H1 (cell line): ENCODE results near the gene ZNF189. TPM values are rescaled to one million over a fixed set of nuclear protein-coding genes. Genes with fewer than 3 reads are reported as not detected.

Experiments
- CTCF ChIA-PET: fragments of 300-600 bp; sonication (Branson Sonifier 250); formaldehyde crosslinking; loops from one replicate; lab custom pipeline; 2021; ENCODE audit not compliant: partially characterized antibody; lab: Charles Lee
- POLR2A ChIA-PET: fragments of 300-600 bp; sonication (Branson Sonifier 250); formaldehyde crosslinking; loops from one replicate; lab custom pipeline; 2021; ENCODE audit warnings: inconsistent platforms; ENCODE audit not compliant: partially characterized antibody; lab: Charles Lee
- DNase-seq, 2 experiments: peaks; one replicate each; pipeline versions ENCODE4 v3.0.0 to v3.0.0-alpha.2; 2010 to 2022; ENCODE audit warnings: low spot score in 2 of 2, low read depth in 1 of 2, mixed read lengths in 1 of 2
- FAIRE-seq: peaks from 2 replicates; lab custom pipeline; 2011; peaks lifted over from hg19 to GRCh38; lab: Jason Lieb, UNC
- H2AFZ ChIP-seq: 2 replicates; pipeline ENCODE4 v1.8.1; 2012; ENCODE audit warnings: low read length, inconsistent platforms
- H2AK5ac ChIP-seq: 2 replicates; pipeline ENCODE4 v1.6.1; 2013; ENCODE audit warnings: low read depth, low read length
- H2BK120ac ChIP-seq: replicated peaks from 2 replicates; pipeline ENCODE3; 2013; ENCODE audit warnings: low read depth, low read length, inconsistent platforms
- H2BK12ac ChIP-seq: 2 replicates; pipeline ENCODE4 v1.6.1; 2013; ENCODE audit warnings: low read depth, low read length
- H2BK15ac ChIP-seq: 2 replicates; pipeline ENCODE4 v1.6.1; 2013; ENCODE audit warnings: low read length
- H2BK20ac ChIP-seq: 2 replicates; pipeline ENCODE4 v1.6.1; 2013; ENCODE audit warnings: low read length
- H2BK5ac ChIP-seq: 2 replicates; pipeline ENCODE4 v1.6.1; 2013; ENCODE audit warnings: low read depth, low read length
- H3K14ac ChIP-seq: 2 replicates; pipeline ENCODE4 v1.6.1; 2013; ENCODE audit warnings: inconsistent platforms; ENCODE audit not compliant: insufficient read length
- H3K18ac ChIP-seq: 2 replicates; pipeline ENCODE4 v1.6.1; 2013; ENCODE audit warnings: low read length; ENCODE audit errors: extremely low read depth
- H3K23ac ChIP-seq: 2 replicates; pipeline ENCODE4 v1.6.1; 2013; ENCODE audit warnings: inconsistent platforms; ENCODE audit not compliant: insufficient read length
- H3K23me2 ChIP-seq: 2 replicates; pipeline ENCODE4 v1.6.1; 2013; ENCODE audit warnings: low read depth, low read length
- H3K27ac ChIP-seq: 2 replicates; pipeline ENCODE4 v1.6.1; 2011; ENCODE audit warnings: low read depth, low read length, inconsistent platforms
- H3K27me3 ChIP-seq, 4 experiments: replicated peaks in 1 of 4; 1 replicate in 1 of 4; 2 replicates in 3 of 4; pipeline versions ENCODE4 v1.6.1 to v1.8.1; 2011 to 2013; ENCODE audit warnings: low read length in 3 of 4, mild to moderate bottlenecking in 3 of 4, inconsistent platforms in 2 of 4, mixed read lengths in 2 of 4, moderate library complexity in 1 of 4; ENCODE audit not compliant: control insufficient read depth in 3 of 4, insufficient read depth in 3 of 4; ENCODE audit errors: extremely low read depth in 1 of 4
- H3K36me3 ChIP-seq, 4 experiments: 2 replicates each; pipeline versions ENCODE4 v1.6.1 to v1.8.1; 2011 to 2013; ENCODE audit warnings: mild to moderate bottlenecking in 4 of 4, low read length in 3 of 4, moderate library complexity in 2 of 4, control low read depth in 1 of 4, inconsistent platforms in 1 of 4; ENCODE audit not compliant: insufficient read depth in 4 of 4, control insufficient read depth in 2 of 4
- H3K4ac ChIP-seq: replicated peaks from 2 replicates; pipeline ENCODE3; 2013; ENCODE audit warnings: low read length, low read depth, mixed read lengths, inconsistent platforms; ENCODE audit not compliant: insufficient read length
- H3K4me1 ChIP-seq, 4 experiments: replicated peaks in 1 of 4; 1 replicate in 1 of 4; 2 replicates in 3 of 4; pipeline versions ENCODE4 v1.6.1 to v1.8.1; 2011 to 2013; ENCODE audit warnings: low read length in 3 of 4, inconsistent platforms in 2 of 4, mixed read lengths in 1 of 4; ENCODE audit not compliant: insufficient read depth in 4 of 4, control insufficient read depth in 3 of 4
- H3K4me2 ChIP-seq, 2 experiments: 2 replicates each; pipeline versions ENCODE4 v1.6.1 to v1.8.1; 2011 to 2013; ENCODE audit warnings: low read depth in 2 of 2, low read length in 2 of 2, control low read depth in 1 of 2, inconsistent platforms in 1 of 2, mild to moderate bottlenecking in 1 of 2; ENCODE audit not compliant: insufficient read depth in 1 of 2
- H3K4me3 ChIP-seq, 4 experiments: fragments of 200-600, 300-600 bp in 1 of 4; sonication (generic), shearing (Covaris generic), sonication (Bioruptor Twin) in 1 of 4; 2 replicates each; pipeline versions ENCODE4 v1.5.1 to v1.8.1; 2011 to 2016; ENCODE audit warnings: low read length in 4 of 4, low read depth in 3 of 4, control low read depth in 2 of 4, inconsistent platforms in 2 of 4, mild to moderate bottlenecking in 2 of 4, mixed read lengths in 1 of 4, moderate library complexity in 1 of 4; ENCODE audit not compliant: insufficient read depth in 2 of 4; ENCODE audit errors: extremely low read depth in 1 of 4
- H3K56ac ChIP-seq: replicated peaks from 2 replicates; pipeline ENCODE3; 2013; ENCODE audit warnings: low read depth, mild to moderate bottlenecking, mixed read lengths, low read length, inconsistent platforms; ENCODE audit not compliant: insufficient read length
- H3K79me1 ChIP-seq: 2 replicates; pipeline ENCODE4 v1.6.1; 2013; ENCODE audit warnings: low read depth, low read length, control low read depth
- H3K79me2 ChIP-seq, 2 experiments: 2 replicates each; pipeline versions ENCODE4 v1.6.1 to v1.8.1; 2012 to 2013; ENCODE audit warnings: low read length in 2 of 2, mild to moderate bottlenecking in 2 of 2, inconsistent platforms in 1 of 2; ENCODE audit not compliant: insufficient read depth in 2 of 2, control insufficient read depth in 1 of 2
- H3K9ac ChIP-seq, 4 experiments: replicated peaks in 1 of 4; 1 replicate in 1 of 4; 2 replicates in 3 of 4; pipeline versions ENCODE4 v1.6.1 to v1.8.1; 2011 to 2013; ENCODE audit warnings: low read depth in 3 of 4, low read length in 3 of 4, control low read depth in 2 of 4, mild to moderate bottlenecking in 2 of 4, moderate library complexity in 2 of 4, inconsistent platforms in 1 of 4; ENCODE audit errors: extremely low read depth in 1 of 4
- H3K9me3 ChIP-seq, 2 experiments: 2 replicates each; pipeline versions ENCODE4 v1.6.1 to v1.8.1; 2012 to 2013; ENCODE audit warnings: mild to moderate bottlenecking in 2 of 2, moderate library complexity in 2 of 2, control low read depth in 1 of 2, inconsistent platforms in 1 of 2, low read depth in 1 of 2, low read length in 1 of 2, mixed read lengths in 1 of 2; ENCODE audit not compliant: insufficient read depth in 2 of 2
- H4K20me1 ChIP-seq, 2 experiments: replicated peaks in 1 of 2; 2 replicates each; pipeline versions ENCODE3 to v1.8.1; 2011 to 2013; ENCODE audit warnings: inconsistent platforms in 2 of 2, low read length in 2 of 2, mild to moderate bottlenecking in 1 of 2; ENCODE audit not compliant: insufficient read depth in 2 of 2, control insufficient read depth in 1 of 2
- H4K5ac ChIP-seq: 2 replicates; pipeline ENCODE4 v1.6.1; 2013; ENCODE audit warnings: low read length, low read depth, mixed read lengths, inconsistent platforms; ENCODE audit not compliant: insufficient read length
- H4K8ac ChIP-seq: 2 replicates; pipeline ENCODE4 v1.8.0; 2013; ENCODE audit warnings: mild to moderate bottlenecking, moderate library complexity, low read length, inconsistent platforms; ENCODE audit not compliant: insufficient read depth; ENCODE audit errors: extremely low read depth
- H4K91ac ChIP-seq: replicated peaks from 2 replicates; pipeline ENCODE3; 2013; ENCODE audit warnings: low read length, mixed read lengths, inconsistent platforms; ENCODE audit not compliant: insufficient read length
- ASH2L ChIP-seq: fragments of 200-600, 300-600 bp; sonication (generic); IDR thresholded peaks from one replicate; pipeline ENCODE4 v1.7.1; 2017; ENCODE audit warnings: low read length
- BCL11A ChIP-seq, 2 experiments: IDR thresholded peaks; one replicate each; pipeline ENCODE4 v1.6.1; 2011; ENCODE audit warnings: low read depth in 2 of 2, low read length in 2 of 2, mild to moderate bottlenecking in 2 of 2
- BRCA1 ChIP-seq: IDR thresholded peaks from 2 replicates; pipeline ENCODE4 v1.6.1; 2012; ENCODE audit warnings: low read depth, low read length, improper control_type of control experiment
- CHD1 ChIP-seq: IDR thresholded peaks from 2 replicates; pipeline ENCODE4 v1.6.1; 2012; ENCODE audit warnings: low read depth, low read length, improper control_type of control experiment
- CHD2 ChIP-seq: IDR thresholded peaks from 2 replicates; pipeline ENCODE4 v1.6.1; 2012; ENCODE audit warnings: low read length, improper control_type of control experiment
- GABPA ChIP-seq: IDR thresholded peaks from 2 replicates; pipeline ENCODE4 v1.6.1; 2011; ENCODE audit warnings: mild to moderate bottlenecking, low read length, moderate library complexity, borderline replicate concordance; ENCODE audit not compliant: insufficient read depth
- GTF2F1 ChIP-seq: IDR thresholded peaks from 2 replicates; pipeline ENCODE4 v1.6.1; 2012; ENCODE audit warnings: low read depth, low read length, improper control_type of control experiment, borderline replicate concordance
- JUND ChIP-seq: IDR thresholded peaks from 2 replicates; pipeline ENCODE4 v1.6.1; 2011; ENCODE audit warnings: mild to moderate bottlenecking, improper control_type of control experiment, low read length
- NANOG ChIP-seq: IDR thresholded peaks from 2 replicates; pipeline ENCODE4 v1.6.1; 2011; ENCODE audit warnings: low read length, low read depth, mild to moderate bottlenecking, inconsistent platforms; ENCODE audit not compliant: insufficient read depth, poor library complexity, severe bottlenecking
- POLR2AphosphoS5 ChIP-seq: IDR thresholded peaks from 2 replicates; pipeline ENCODE4 v1.6.1; 2011; ENCODE audit warnings: low read depth, low read length
- RAD21 ChIP-seq, 2 experiments: IDR thresholded peaks in 1 of 2; conservative IDR thresholded peaks in 1 of 2; 2 replicates each; pipeline ENCODE4 v1.6.1; 2011; ENCODE audit warnings: low read depth in 2 of 2, low read length in 2 of 2, improper control_type of control experiment in 1 of 2, inconsistent platforms in 1 of 2, mild to moderate bottlenecking in 1 of 2, moderate library complexity in 1 of 2
- SP2 ChIP-seq: IDR thresholded peaks from 2 replicates; pipeline ENCODE4 v1.6.1; 2012; ENCODE audit warnings: mild to moderate bottlenecking, low read length, inconsistent platforms
- TCF12 ChIP-seq: IDR thresholded peaks from 2 replicates; pipeline ENCODE4 v1.6.1; 2011; ENCODE audit warnings: low read depth, mild to moderate bottlenecking, low read length
- WGBS, 2 experiments: shearing (Covaris generic) in 1 of 2; methylation state at CpG; one replicate each; pipeline versions ENCODE4 v1.1.6 to v1.1.7; 2013 to 2015; ENCODE audit warnings: low lambda C conversion rate in 2 of 2, mixed read lengths in 2 of 2, inconsistent platforms in 1 of 2, low coverage in 1 of 2, missing lambda C conversion rate in 1 of 2; ENCODE audit not compliant: insufficient replicate concordance in 2 of 2, insufficient coverage in 1 of 2, insufficient read length in 1 of 2; ENCODE audit errors: extremely low coverage in 1 of 2, missing lambda C conversion rate in 1 of 2; 5-methylcytosine and 5-hydroxymethylcytosine counted together
- polyA plus RNA-seq, 7 experiments: library from polyadenylated mRNA; depleted of rRNA in 3 of 7; stranded (reverse) in 5 of 7; unstranded in 2 of 7; fragments of >200 nt in 5 of 7; fragments of 200-250 nt in 2 of 7; gene quantifications; 1 replicate in 5 of 7; 2 replicates in 1 of 7; 4 replicates in 1 of 7; pipeline versions ENCODE4 v1.2.1 to v1.2.3, GENCODE V29; 2011 to 2013; ENCODE audit warnings: missing spikeins in 2 of 7, mixed read lengths in 2 of 7
- total RNA-seq: library from RNA; stranded (reverse); fragmentation: NEBNext Ultra II Directional; extraction: Animal tissue kit (Norgen Biotek cat#: 25700); gene quantifications from 2 replicates; pipeline ENCODE4 v1.2.1, GENCODE V29; 2021
- TF ChIP-seq, protein P1 (sequence below): IDR thresholded peaks from 2 replicates; pipeline ENCODE4 v1.6.1; 2012; ENCODE audit warnings: inconsistent platforms

The ZNF189 gene
- total and polyA plus RNA-seq, 2 of the 8 experiments (the other 6 are each of a cell fraction or from before 2014, with no cell fraction given), result 1.9 to 12.3 TPM

DNA sequence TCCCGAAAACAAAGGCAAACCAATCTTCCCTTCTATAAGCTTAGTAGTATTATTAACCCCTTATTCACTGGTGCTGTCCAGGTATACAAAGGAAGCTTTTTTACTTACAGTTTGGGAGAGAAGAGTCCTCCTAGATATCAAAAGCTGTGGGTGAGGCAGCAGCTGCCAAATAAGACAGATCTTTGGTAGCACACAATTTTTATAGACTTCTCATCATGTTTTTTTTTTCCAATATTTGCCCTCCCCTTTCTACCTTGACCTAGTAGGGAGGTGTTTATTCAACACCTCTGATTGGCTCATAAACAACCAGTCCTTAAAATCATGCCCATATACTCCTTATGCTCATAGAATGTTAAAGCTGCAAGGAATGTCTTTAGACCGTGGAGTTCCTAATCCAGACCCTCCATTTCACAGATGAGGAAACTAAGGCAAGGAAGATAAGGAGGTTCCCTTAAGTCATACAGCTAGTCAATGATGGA lies 37.0 kb downstream of the ZNF189 start, which contains the start of gene ALDOB:
Gene ALDOB, minus strand, starts transcription at position 174 of the 479 bp plus-strand sequence. CDS start 4,887 bp downstream, outside the sequence.
- no peaks in the 10 kb centered on the region for H3K23me2 ChIP-seq
- H3K4me3 ChIP-seq, result no peak within 1 kb of the TSS
- H3K36me3 ChIP-seq, result no peaks in the 10 kb centered on the region
- H3K4ac ChIP-seq, result no peak within 1 kb of the TSS
- H3K18ac ChIP-seq, result no peak within 1 kb of the TSS
- no peak within 1 kb of the TSS for H2BK5ac ChIP-seq
- H3K23ac ChIP-seq, result no peak within 1 kb of the TSS
- no peak within 1 kb of the TSS for H2AK5ac ChIP-seq
- no peaks in the 10 kb centered on the region for H3K9me3 ChIP-seq
- CTCF ChIA-PET, result interaction anchor here (0.6 to 2.3 kb wide), 3 partner anchors 11 to 98 kb away, joined by 4 to 9 read pairs (median 6); partner anchors contain the start of gene RNF20
- H2BK20ac ChIP-seq, result no peak within 1 kb of the TSS
- H3K4me1 ChIP-seq, result no peaks in the 10 kb centered on the region
- no peak within 1 kb of the TSS for H4K8ac ChIP-seq
- 96% methylated on average over 2 of the region's 2 CpGs; no CpG with 5 or more reads in 1 of the 2 experiments for WGBS, 2 experiments
- DNase-seq (no peak), FAIRE-seq (no peak)
- H2BK12ac ChIP-seq, result no peak within 1 kb of the TSS
- H3K14ac ChIP-seq, result no peak within 1 kb of the TSS
- no peak within 1 kb of the TSS for H4K5ac ChIP-seq
- H3K27me3 ChIP-seq, result no peaks in the 10 kb centered on the region
- H4K20me1 ChIP-seq, result no peaks in the 10 kb centered on the region
- no peaks in the 10 kb centered on the region for H3K79me2 ChIP-seq
- H3K4me2 ChIP-seq, result no peak within 1 kb of the TSS
- no peak within 1 kb of the TSS for H2BK15ac ChIP-seq
- no peak within 1 kb of the TSS for H3K56ac ChIP-seq
- H4K91ac ChIP-seq, result no peak within 1 kb of the TSS
- H3K27ac ChIP-seq, result no peak within 1 kb of the TSS
- H2AFZ ChIP-seq, result no peak within 1 kb of the TSS
- no peaks in the 10 kb centered on the region for H3K79me1 ChIP-seq
- POLR2A ChIA-PET, result interaction anchor here (0.6 to 1.2 kb wide), 2 partner anchors 8 to 27 kb away, joined by 3 to 5 read pairs; no protein-coding TSS in a partner anchor
- H3K9ac ChIP-seq, result no peak within 1 kb of the TSS
- H2BK120ac ChIP-seq, result no peak within 1 kb of the TSS
- no peak for TF ChIP-seq CHD1
- TF ChIP-seq GTF2F1, result no peak
- TF ChIP-seq, protein P1, sequence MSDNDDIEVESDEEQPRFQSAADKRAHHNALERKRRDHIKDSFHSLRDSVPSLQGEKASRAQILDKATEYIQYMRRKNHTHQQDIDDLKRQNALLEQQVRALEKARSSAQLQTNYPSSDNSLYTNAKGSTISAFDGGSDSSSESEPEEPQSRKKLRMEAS, result no peak
- no peak for TF ChIP-seq POLR2AphosphoS5
- TF ChIP-seq RAD21 (IDR thresholded peaks at IDR 0.05 in 1 of 2, conservative IDR thresholded peaks at IDR 0.05 in 1 of 2; ENCODE audit: low read depth in 2 of 2, low read length in 2 of 2), result no peak
- no peak for TF ChIP-seq SP2
- TF ChIP-seq CHD2, result no peak
- no peak for TF ChIP-seq JUND
- TF ChIP-seq TCF12, result no peak
- TF ChIP-seq GABPA, result no peak
- TF ChIP-seq BCL11A (IDR thresholded peaks at IDR 0.05; ENCODE audit: low read depth in 2 of 2, low read length in 2 of 2), result no peak
- TF ChIP-seq NANOG, result no peak
- TF ChIP-seq ASH2L, result no peak
- TF ChIP-seq BRCA1, result no peak
